Body of pancreas (tissue), 2 donors: ENCODE results near the gene VSIG1. TPM values are rescaled to one million over a fixed set of nuclear protein-coding genes. Genes with fewer than 3 reads are reported as not detected.

Source experiments
- total RNA-seq, 2 donors: library from RNA; depleted of rRNA; stranded (reverse); fragments of >200 nt; gene quantifications; one replicate each; pipeline ENCODE4 v1.1.0, GENCODE V29; 2016

VSIG1 gene
- total RNA-seq, 2 donors from 2014 or later: 0.33 to 2.6 TPM

Other genes with a start within 250 kb of the VSIG1 start
- 1 to 10 TPM; 5.6 to 8.8 TPM for gene MID2, start 219.2 kb upstream of the VSIG1 start, total RNA-seq
- gene TEX13B, start 62.7 kb upstream of the VSIG1 start, total RNA-seq: not detected
- gene PSMD10, start 46.5 kb downstream of the VSIG1 start, total RNA-seq: 10 to 100 TPM; 14.8 to 26.5 TPM
- gene ATG4A, start 46.7 kb downstream of the VSIG1 start, total RNA-seq: 10 to 100 TPM; 11.2 to 31.6 TPM